GM19463 (cell line): ENCODE measurements around the gene SMPX.

ENCODE experiments used
- ATAC-seq: cut with Tn5 transposase; IDR thresholded peaks from one replicate; pipeline ENCODE4 v1.9.1; 2021; ENCODE audit warnings: mild to moderate bottlenecking, moderate library complexity; ENCODE audit not compliant: unreplicated experiment

Gene SMPX

DNA sequence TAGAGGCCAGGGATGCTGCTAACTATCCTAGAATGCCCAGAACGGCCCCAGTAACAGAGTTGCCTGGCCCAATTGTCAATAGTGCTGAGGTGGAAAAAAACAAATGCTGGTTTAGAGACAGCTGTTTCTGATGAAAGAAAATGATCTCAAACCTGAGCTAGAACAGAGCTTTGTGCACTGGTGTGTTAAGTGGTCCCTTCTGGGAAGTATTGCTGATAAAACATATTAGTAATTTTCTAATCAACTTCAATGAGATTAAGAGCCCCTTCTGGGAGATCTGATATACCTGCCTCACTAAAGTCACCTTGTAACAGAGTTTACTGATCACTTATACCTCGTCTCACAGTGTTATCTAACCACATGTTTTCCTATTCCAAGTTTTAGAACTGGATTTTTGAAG, 42.1 kb downstream of the SMPX start:
- ATAC-seq, result no peak

DNA sequence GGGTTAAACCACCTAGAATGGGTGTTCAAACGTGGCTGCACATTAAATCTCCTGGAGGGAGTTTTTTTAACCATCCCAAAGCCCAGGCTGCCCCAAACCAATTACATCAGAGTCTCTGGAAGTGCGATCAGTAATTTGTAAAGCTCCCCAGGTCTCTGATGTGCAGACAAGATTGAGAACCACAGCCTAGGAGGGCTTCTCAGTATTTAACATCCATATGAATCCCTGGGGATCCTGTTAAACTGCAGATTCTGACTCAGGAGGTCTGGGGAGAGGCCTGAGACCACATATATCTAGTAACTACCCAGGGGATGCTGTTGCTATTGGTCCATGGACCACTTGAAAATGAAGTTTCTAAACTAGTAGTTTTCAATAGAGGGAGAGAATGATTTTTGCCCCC, 42.6 kb downstream of the SMPX start:
- ATAC-seq, result no peak

DNA sequence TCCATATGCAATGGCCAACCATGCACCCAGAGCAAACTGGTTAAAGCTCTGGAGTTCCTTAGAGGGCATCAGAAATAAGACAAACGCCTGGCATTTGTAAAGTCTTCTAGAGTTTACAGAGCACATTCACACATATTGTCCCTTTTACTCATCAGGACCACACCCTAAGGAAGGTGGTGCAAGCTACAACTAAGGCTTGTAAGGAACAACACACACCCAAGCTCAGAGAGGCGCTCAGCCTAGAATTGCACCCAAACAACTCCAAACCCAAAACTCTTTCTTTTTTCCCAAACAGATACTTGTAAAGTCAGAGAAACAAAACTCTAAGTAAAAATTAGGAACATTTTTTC, 46.1 kb downstream of the SMPX start:
- no peak for ATAC-seq

DNA sequence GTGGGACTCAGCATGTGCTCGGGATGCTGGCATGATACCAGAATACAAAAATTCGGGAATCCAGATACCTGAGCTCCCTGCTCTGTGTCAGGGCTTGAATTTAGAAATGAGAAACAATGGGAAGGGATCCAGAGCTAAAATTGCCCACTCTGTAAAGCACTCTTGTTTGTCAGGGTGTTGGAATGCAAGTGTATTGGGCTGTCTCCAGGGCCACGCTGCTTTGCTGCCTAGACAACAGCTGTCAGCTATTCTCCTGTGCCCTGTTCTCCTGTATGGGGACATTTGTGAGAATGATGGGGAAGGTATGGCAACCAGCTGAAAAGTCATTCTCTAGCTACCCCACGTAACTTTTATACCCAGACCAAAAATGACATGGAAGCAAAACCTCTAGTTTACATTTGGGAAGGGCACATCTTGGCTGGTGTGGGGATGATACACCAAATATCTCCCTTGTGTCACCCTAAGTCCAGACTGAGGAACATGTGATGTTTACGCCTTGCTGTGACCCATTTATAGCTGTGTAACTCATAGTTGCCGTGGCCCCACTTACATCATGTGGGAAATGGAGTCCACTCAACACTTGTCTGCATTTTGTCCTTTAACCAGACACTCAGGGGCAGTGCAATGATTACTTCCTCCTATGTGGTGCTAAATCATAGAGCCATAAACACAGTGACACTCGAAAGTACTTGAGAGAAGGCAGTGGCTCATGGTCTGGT, 46.6 kb downstream of the SMPX start:
- ATAC-seq, result no peak

DNA sequence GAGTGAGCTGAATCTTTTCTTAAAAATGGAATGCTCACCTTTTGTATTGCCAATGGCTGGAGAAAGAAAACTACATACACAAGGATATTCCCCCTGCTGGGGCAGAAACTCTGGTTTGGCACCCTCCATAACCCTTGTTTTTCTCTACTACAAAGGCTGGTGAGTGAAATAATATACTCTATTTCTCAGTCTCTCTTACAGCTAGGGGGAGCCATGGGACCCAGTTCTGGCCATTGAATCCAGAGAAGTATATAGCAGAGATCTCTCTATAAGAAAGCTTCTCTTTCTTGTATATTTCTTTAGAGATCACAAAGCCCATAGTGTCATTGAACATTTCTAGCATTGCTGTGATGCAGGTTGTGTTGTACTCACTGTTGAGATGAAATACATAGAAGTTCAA, 49.8 kb downstream of the SMPX start:
- ATAC-seq, result no peak

DNA sequence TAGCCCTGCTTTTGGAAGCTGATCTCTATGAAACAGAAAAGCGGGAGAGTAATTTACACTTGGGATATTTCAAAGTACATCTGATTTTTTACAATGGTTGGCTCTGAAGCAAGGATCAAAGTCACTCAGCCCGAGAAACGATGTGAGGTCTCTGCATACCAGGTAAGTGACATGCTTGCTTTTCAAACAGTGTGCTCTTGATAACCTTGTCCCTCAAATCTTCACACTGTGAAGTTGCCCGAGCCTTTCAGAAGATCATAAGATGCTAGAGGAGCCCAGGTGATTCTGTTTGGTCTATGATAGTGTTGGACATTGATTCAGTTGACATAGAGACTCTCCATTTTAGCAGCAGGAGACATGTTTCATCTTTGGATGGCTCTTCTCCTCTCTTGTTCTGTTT, 52.7 kb downstream of the SMPX start:
- ATAC-seq, result no peak

DNA sequence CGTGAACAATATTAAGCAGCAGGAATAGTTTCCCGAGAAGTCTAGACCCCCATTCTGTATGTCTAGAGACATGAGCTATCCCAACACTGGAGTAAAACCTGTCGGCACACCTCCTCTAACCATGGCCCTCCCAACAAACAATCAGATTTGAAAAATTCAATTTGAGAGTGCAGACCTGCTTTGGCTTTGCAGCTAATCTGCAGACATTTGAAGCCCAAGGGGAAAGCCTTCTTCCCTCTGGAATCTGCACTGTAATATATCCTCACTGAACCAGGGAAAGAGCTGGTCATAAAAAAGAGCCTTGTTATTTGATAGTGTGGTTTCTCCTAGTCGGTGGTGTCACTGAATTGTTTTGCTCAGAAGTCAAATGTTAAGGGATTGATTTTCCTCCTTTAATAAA, 55.2 kb downstream of the SMPX start:
- ATAC-seq, result no peak

DNA sequence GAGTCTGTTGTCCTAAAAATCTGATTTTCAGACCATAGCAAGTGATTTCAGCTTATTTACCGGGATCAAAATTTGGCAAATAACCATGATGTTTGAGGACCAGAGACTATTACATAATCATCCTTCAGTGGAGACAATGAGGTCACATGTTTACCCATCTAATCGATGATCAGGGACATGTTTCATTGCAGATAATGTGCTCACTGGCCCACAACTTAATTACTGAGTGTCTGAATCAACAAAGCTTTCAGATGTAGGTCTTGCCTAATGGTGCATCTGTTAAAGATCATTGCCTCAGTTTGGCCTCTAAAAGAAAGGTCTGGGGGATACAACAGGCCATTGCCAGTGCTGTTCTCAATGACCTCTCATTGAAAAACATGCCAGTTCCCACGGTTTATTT, 56.9 kb downstream of the SMPX start:
- no peak for ATAC-seq

DNA sequence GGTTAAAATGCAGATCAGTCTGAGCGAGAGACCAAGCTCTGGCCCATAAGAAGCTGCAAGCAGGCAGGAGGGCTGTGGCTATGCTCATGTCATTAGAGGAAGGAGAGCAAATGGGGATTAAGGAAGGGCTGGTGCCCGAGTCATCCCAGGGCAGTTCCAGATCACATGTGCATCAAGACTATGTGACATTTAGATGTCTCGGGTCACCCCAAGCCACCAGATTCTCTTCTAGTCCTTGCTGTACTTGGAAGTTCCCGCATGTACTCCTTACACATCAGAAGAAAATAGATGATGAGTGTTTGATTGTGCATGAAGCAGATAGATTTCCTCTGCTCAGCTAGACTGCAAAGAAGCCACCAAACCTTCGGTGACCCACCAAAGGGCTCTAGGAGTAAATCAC, 57.6 kb downstream of the SMPX start:
- ATAC-seq, result no peak

DNA sequence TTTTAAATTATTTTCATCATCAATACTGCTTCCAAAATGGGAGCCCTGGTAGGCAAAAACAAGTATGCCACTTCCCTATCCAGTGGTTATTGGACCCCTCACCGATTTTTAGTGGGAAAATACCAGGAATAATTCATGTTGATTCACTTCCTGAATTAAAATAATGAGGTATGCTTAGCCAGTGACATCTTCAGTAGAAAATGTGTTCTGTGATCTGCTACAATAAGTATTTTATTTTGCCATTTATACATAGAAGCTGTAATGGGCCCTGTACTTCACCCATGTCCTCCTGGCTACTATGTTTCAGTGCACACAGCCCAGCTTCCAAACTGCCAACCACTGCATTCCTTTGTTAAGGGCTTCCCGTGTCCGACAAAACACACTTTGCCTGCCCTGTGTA, 58.8 kb downstream of the SMPX start:
- no peak for ATAC-seq

DNA sequence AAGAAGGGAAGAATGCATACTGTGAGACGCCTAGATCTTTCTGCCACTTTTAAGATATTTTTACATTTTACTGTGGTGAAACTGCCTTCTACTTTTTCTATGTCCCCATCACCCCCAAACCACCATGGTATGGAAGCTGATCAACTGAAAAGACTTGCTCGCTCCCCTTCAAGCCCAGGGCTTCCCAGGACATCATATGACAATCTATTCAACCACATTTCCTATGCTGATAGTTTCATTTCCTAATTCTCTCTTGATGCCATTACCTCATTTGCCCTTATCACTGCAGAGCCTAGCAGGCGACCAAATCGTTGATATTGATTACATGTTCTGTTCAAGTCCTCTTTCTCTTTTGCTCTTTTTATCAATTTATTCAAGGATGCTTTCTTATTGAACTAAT, 59.6 kb downstream of the SMPX start:
- ATAC-seq, result no peak

DNA sequence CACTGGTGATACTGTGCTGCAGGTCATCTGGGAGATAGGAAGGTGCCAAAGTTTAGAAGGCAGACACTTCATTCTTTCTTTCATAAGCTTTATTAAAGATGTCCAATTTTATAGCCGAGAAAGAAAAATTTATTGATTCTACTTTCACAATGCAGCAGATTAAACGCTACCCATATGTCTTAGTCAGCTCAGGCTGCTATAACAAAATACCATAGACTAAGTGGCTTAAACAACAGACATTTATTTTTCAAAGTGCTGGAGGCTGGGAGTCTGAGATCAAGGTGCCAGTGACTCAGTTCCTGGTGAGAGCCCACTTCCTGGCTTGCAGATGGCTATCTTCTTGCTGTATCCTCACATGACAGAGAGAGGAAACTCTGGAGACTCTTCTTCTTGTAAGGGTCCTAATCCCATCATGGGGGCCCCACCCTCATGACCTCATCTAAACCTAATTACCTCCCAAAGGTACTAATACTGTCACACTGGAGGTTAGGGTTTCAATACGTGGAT, 66.4 kb downstream of the SMPX start:
- ATAC-seq, result no peak

DNA sequence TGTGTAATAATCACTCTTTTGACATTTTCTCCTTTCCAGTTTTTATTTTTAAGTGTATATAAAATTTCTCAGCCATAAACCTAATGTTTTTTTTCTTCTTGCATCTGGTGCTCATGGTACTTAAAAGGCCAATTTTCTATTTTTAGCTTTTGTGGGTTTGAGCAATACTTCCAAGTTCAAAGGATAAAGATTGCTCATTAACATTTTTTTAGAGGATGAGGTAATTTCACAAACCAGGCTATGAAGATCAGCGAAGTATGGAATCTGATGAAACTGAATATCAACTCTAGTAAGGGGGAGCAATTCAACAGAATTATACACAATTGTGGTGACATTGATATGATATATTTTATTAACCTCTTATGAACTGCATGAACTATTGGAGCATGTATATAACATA, 74.0 kb downstream of the SMPX start:
- ATAC-seq, result no peak

DNA sequence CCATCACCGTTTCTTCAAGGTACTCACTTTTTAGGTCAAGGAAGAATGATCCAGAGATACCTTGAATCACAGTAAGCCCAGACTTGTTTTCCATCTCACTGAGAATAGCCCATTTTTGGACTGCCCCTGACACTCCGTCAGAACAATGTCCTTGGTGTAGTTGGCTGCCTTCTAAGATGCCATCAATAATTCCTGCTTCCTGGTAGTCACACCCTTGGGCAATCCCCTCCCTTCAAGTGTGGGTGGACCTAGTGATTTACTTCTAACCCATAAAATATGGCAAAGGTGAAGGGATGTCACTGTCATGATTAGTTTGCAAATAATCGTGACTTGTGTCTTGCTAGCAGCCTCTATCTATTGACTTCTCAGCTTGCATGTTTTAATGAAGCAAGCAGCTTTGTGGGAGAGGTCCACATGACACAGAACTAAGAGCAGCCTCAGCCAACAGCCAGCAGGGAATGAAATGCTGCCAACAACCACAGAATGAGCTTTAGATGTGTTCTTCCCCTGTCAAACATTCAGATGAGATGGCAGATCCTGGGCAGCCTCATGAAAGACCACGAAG, 79.8 kb downstream of the SMPX start:
- ATAC-seq, result no peak

DNA sequence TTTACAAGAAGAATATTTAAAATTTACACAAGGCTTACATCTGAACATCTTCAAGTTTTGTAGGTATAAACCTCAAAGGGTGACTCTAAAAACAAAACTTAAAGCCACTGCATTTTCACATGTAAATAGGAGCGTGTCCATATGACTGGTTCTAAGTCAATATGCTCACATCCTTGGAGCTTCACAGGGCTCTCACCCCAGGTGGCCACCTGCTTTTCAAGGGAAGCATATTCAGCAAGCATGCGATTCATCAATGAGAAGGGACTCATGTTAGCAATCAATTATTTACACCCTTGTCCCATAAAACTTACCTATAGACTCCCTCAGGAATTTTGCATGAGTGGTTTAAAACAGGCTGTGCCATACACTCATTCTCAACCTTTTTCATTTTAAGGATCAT, 82.0 kb downstream of the SMPX start:
- no peak for ATAC-seq

DNA sequence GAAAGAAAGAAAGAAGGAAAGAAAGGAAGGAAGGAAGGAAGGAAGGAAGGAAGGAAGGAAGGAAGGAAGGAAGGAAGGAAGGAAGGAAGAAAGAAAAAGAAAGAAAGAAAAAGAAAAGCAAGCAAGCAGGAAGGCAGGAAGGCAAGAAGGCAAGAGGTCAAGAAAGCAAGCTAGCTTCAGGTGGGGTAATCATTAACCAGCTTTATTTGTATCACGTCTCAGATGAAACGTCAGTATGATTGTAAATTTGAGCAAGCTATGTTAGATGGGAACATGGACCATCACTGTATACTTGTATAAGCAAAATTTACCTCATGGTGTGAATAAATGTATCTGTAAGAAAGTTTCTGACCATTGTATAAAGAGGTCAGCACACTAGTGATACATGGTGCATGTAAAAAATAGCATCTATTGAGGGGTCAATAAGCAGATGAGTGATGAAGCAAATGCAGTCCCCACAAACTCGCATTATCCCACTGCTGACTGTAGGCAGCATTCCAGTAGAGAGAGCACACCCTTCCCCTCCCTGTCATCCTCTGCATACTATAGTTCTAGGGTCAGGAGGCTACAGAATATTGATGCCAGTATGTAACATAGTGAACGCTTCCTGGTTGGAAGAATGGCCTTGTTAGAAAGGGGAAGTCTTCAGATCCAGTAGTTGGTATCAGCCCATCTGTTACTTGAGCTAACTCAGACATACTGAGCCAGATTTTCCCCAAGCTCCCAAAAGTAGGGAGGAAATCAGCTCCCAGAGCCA, 83.3 kb downstream of the SMPX start:
- no peak for ATAC-seq

DNA sequence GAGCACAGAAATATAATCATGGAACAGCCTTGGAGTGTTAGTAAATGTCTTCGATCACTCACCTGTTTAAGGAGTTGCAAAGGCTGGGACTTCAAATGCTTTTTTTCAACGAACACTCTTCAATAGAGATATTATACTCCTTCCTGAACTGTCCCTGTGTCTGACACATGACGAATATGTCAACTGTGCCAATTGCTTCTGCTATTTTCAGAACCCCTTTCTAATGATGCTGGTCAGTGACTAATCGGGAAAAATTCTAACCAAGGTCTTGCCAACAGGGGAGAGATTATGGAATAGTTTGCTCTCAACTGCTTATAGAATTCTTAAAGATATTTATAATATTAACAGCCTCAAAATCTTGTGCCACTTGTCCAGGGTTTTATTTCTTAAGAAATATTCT, 91.2 kb downstream of the SMPX start:
- no peak for ATAC-seq

DNA sequence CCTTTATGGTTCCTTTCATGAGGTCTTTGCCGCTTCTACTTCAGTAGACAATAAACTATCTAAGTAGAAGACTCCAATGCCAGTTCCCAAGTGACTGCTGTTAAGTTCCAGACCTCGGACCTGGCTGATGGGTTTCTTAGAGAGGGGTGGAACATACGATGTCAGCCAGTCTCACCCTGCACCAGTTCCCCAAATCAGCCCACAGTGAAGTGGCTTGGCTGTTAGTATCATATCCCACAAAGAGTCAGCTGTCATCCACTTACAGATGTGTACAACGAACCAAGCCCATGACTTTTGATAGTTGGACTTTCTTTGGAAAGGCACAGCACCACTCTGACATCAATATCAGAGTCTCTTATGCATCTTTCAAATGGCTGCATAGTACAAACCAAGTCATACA, 91.7 kb downstream of the SMPX start:
- ATAC-seq, result no peak

DNA sequence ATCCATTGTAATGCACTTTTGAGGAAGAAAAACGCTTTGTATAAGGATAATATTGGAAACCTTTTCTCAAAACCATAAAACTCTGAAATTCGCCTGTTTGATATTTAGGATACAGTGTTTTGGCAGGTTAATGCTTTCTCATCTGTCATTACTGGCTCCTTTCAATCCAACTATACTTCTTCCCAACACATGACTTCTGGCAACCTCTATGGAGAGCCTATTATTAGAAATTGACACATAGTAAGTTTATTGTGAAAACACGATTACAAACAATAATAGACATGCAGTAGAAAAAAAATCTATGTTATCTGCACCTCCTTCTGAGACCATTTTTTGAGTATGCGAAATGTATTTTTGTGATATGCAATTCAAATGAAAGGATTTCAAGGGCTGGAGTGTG, 95.2 kb downstream of the SMPX start:
- no peak for ATAC-seq

DNA sequence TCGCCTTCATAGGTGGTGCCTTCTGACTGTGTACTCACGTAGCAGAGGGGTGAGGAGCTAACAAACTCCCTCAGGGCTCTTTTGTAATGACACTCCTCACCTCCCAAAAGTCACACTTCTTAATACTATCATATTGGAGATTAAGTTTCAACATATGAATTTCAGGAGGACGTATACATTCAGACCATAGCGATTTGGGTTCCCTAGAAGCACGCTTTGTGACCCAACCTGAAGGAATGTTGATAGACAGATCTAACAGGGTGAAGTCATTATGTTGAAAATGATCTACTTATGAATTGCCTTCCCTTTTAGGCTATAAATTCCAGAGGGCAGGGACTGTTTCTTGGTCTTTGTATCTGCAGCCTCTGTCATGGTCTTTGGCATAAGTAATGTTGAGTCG, 96.6 kb downstream of the SMPX start:
- ATAC-seq, result no peak

DNA sequence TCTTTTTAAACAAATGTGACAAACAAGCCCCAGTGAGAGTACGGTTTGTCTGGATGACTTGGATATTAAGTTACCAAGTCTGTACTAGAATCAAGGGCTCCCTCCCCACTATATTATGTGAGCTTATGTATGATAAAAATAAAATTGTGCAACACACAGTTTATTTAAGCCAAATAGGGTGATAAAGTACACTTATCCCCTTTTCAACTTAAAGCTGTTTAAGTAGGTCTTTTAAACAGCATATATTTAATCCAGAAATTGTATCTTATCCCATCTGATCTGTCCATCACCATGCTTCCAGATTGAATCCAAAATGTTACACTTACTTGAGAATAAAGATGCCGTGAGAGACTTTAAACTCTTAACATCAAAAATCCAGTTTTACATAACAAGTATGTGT, 97.8 kb downstream of the SMPX start:
- no peak for ATAC-seq

DNA sequence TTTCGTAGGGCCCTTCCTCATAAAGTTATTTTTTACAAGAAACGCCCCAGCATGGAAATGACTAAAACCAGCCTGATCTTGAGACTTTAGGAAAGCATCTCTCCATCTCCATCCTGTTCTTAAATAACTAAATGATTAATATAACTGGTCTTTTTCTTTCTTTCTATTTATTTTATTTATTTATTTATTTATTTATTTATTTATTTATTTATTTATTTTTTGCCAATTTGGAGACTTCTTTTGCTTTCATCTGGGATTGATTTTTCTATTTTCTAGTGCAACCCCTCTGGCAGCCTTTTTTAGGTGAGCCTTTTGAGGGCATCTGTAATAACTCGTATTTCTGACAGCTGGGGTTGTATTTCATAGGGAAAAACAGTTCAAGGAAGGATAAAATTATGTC, 98.6 kb downstream of the SMPX start:
- ATAC-seq, result no peak
